ENCODE data around the gene SLC22A23. TPM values are rescaled to one million over a fixed set of nuclear protein-coding genes. Genes with fewer than 3 reads are reported as not detected.

SLC22A23 gene
- total RNA-seq, 1 donor from 2014 or later: 0.95 TPM

DNA sequence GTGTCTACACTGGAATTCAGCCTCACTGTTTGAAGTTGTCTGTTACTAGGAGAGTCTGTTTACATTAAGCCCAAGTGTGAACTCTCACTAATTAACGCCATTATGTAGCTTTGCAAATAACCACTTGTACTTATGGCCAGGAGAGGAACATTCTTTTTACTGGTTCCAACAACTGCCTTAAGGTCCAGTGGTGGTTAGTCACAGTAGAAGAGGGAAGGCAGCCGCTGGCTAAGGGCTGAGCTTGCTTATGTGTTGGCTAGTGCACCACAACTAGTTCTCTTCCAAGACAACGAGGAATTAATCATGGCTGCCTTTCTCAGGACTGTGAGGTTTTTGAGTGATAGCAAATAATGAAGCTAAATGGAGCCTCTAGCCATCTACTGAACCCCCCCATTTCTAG lies 14.9 kb upstream of the SLC22A23 start:
- TF ChIP-seq, protein P1, sequence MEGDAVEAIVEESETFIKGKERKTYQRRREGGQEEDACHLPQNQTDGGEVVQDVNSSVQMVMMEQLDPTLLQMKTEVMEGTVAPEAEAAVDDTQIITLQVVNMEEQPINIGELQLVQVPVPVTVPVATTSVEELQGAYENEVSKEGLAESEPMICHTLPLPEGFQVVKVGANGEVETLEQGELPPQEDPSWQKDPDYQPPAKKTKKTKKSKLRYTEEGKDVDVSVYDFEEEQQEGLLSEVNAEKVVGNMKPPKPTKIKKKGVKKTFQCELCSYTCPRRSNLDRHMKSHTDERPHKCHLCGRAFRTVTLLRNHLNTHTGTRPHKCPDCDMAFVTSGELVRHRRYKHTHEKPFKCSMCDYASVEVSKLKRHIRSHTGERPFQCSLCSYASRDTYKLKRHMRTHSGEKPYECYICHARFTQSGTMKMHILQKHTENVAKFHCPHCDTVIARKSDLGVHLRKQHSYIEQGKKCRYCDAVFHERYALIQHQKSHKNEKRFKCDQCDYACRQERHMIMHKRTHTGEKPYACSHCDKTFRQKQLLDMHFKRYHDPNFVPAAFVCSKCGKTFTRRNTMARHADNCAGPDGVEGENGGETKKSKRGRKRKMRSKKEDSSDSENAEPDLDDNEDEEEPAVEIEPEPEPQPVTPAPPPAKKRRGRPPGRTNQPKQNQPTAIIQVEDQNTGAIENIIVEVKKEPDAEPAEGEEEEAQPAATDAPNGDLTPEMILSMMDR (IDR thresholded peaks at IDR 0.05): no peak
- H3K4me3 Mint-ChIP-seq: no peak overlapping the region
- POLR2A ChIA-PET: no interaction called here
- ATAC-seq (ENCODE audit: low read depth): no peak
- CTCF ChIA-PET: no interaction called here
- no peaks in the 10 kb centered on the region for H3K4me1 Mint-ChIP-seq
- H3K9me3 Mint-ChIP-seq: no peaks in the 10 kb centered on the region
- no peak for DNase-seq
- no peaks in the 10 kb centered on the region for H3K36me3 Mint-ChIP-seq (ENCODE audit: low read depth)
- no peak overlapping the region for H3K27ac Mint-ChIP-seq
- H3K27me3 Mint-ChIP-seq: peaks cover 13% of the 10 kb centered on the region
- intact Hi-C loops (cut with micrococcal nuclease): no loop called here

DNA sequence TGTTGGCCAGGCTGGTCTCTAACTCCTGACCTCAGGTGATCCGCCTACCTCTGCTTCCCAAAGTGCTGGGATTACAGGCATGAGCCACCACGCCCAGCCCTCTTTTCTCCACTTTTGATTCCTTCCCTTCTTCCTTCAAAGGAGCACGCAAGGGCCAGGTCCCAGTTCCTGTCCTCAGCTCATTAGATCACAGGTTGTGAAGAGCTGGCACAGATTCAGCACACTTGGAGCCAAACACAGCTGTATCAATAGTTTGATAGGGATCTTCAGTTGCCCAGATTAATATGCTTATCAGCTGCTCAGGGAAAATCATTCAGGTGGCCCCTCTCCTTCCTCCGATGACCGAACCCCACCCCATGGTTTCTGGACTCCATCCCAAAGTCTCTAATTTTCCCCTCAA lies 14.4 kb upstream of the SLC22A23 start:
- intact Hi-C loops (cut with micrococcal nuclease): no loop called here
- no peak for DNase-seq
- TF ChIP-seq, protein P1 (IDR thresholded peaks at IDR 0.05): no peak
- H3K27me3 Mint-ChIP-seq: peaks cover 17% of the 10 kb centered on the region
- H3K27ac Mint-ChIP-seq: no peak overlapping the region
- no peak for ATAC-seq (ENCODE audit: low read depth)
- no peaks in the 10 kb centered on the region for H3K9me3 Mint-ChIP-seq
- POLR2A ChIA-PET: no interaction called here
- H3K4me1 Mint-ChIP-seq: no peaks in the 10 kb centered on the region
- H3K36me3 Mint-ChIP-seq (ENCODE audit: low read depth): no peaks in the 10 kb centered on the region
- CTCF ChIA-PET: no interaction called here
- no peak overlapping the region for H3K4me3 Mint-ChIP-seq

DNA sequence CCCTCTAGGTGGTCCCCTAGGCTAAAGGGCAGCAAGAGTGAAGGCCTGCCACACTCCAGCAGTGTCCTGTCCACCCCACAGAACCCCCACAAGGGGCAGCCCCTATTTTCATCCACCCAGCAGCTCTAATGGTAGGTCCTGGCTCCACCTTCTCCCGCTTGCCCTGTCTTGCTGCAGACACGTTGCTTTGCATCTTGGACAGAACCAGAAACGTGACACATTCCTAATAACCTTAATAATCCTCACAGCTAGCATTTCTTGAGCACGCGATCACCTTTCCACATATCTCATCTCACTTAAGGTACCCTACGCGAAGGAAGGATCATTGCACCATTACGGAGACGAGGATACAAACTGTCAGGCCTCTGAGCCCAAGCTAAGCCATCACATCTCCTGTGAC lies 11.7 kb upstream of the SLC22A23 start:
- Mint-ChIP-seq H3K4me3 (no peak overlapping the region), H3K27ac (no peak overlapping the region), H3K36me3 (ENCODE audit: low read depth) (no peaks in the 10 kb centered on the region), H3K27me3 (peaks cover 16% of the 10 kb centered on the region), H3K9me3 (no peaks in the 10 kb centered on the region), H3K4me1 (no peaks in the 10 kb centered on the region)
- ChIA-PET POLR2A (no interaction called here), CTCF (no interaction called here)
- TF ChIP-seq, protein P1 (IDR thresholded peaks at IDR 0.05): no peak
- intact Hi-C loops (cut with micrococcal nuclease): no loop called here
- no peak for DNase-seq
- ATAC-seq (ENCODE audit: low read depth): no peak

DNA sequence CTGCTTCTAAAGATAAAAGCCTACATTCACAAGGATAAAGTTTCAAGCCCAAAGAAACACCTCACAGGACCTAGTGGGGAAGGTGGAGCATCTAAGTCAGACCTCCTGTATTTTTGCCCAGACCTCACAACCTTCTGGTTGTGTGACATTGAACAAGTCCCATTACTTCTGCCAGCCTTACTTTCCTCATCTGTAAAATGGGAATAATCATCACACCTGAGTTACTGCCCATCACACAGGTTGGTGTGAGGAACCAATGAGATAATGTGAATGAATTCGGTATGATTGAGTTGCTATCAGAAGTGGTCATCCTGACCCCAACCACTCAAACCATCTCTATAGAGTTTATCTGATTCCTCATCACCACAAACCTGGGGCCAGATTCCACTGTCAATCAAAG lies 11.1 kb upstream of the SLC22A23 start:
- ATAC-seq (ENCODE audit: low read depth) (no peak), DNase-seq (no peak)
- no peaks in the 10 kb centered on the region for H3K9me3 Mint-ChIP-seq
- no peak overlapping the region for H3K27ac Mint-ChIP-seq
- no peak overlapping the region for H3K4me3 Mint-ChIP-seq
- TF ChIP-seq, protein P1 (IDR thresholded peaks at IDR 0.05): no peak
- intact Hi-C loops (cut with micrococcal nuclease): no loop called here
- no peaks in the 10 kb centered on the region for H3K4me1 Mint-ChIP-seq
- no peaks in the 10 kb centered on the region for H3K36me3 Mint-ChIP-seq (ENCODE audit: low read depth)
- CTCF ChIA-PET: no interaction called here
- POLR2A ChIA-PET: no interaction called here
- peaks cover 19% of the 10 kb centered on the region for H3K27me3 Mint-ChIP-seq

DNA sequence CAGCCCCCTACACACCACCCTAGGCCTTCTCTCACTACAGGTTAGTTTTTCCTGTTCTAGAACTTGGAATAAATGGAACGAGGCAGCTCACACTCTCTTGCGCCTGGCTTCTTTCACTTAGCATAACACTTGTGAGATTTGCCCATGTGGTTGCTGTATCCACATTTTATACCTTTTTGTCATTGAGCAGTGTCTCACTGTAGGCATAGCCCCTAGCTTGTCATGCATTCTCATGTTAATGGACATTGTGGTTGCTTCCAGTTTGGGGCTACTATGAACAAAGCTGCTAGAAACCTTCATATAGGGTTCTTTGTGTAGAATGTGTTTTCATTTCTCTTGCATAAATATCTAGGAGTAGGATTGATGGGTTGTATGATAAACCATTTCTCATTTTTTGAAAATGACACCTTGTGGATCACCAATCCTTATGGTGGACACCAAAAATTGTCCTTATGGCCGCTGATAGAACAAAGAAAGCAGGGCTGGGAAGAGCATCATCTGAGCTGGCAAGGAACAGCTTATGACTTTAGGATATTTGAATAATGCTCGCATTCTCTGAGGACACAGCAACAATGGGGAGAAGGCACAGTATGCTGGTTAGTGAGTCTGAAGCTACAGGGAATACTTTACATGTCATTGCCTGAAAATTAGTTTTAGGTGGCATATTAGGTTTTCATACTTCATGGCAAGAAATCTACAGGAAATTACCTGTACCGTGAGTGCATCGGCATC lies 9.8 kb upstream of the SLC22A23 start:
- no peak overlapping the region for H3K27ac Mint-ChIP-seq
- no peak for ATAC-seq (ENCODE audit: low read depth)
- CTCF ChIA-PET: no interaction called here
- no peaks in the 10 kb centered on the region for H3K4me1 Mint-ChIP-seq
- POLR2A ChIA-PET: no interaction called here
- DNase-seq: no peak
- no peaks in the 10 kb centered on the region for H3K36me3 Mint-ChIP-seq (ENCODE audit: low read depth)
- intact Hi-C loops (cut with micrococcal nuclease): no loop called here
- TF ChIP-seq, protein P1 (IDR thresholded peaks at IDR 0.05): no peak
- H3K27me3 Mint-ChIP-seq: peaks cover 25% of the 10 kb centered on the region
- H3K4me3 Mint-ChIP-seq: no peak overlapping the region
- no peaks in the 10 kb centered on the region for H3K9me3 Mint-ChIP-seq

Data from activated B cell treated with CpG ODN at 0.5 μM for 24 hours (primary cell).